GM19023 (cell line): ENCODE measurements around the gene MSI2.

ENCODE experiments used
- ATAC-seq: cut with Tn5 transposase; IDR thresholded peaks from one replicate; pipeline ENCODE4 v1.9.1; 2021; ENCODE audit warnings: mild to moderate bottlenecking, moderate library complexity; ENCODE audit not compliant: unreplicated experiment

Gene MSI2

DNA sequence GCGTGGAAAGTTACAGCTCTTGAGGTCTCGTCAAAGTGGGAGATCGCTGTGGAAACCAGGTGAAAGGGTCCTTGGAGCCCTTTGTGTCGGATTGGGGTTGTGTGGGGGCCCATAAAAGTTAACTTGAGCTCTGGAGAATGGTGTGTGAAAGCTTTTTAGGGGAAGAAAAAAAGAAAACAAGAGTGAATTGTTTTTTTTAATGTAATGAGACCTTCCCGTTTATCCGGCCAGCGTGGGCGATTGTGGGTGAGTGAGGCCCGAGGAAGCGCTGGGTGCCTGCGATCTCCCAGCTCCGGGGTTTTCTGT, 150.6 kb downstream of the MSI2 start:
- no peak for ATAC-seq

DNA sequence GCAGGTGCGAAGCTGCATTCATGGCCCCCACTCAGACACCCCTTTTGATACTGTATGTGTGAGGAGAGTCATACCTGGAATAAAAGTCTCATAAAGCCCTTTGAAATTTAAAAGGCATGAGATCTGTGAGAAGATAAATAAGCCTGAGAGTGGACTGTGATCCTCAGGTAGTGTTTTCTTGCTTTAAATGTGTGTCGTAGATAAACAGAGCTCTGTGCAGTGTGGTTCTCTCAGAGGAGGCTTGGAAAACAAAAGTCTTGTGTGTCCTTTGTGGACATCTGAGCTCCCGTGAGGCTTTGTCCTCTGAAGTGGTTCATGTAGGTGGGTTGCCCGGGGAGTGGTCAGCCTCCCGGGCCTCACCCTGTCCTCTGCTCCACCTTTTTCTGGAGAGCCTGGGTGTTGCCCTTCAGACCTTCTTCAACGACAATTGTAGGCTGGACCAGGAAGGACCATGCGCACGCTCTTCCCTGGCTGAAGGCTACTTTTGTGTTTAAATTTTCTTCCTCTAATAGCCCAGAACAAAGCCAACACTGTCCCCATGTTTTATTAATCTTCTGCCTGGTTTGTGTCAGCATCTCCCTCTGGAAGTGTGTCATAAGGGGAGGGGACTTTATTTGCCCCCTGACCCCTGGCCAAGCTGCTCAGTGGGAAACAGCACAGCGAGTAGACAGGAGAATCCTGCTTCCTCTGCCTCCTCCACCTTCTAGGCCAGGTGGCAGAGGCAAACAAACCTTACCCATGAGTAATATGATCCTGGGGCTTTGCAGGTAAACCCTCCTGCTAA, 151.2 kb downstream of the MSI2 start:
- no peak for ATAC-seq

DNA sequence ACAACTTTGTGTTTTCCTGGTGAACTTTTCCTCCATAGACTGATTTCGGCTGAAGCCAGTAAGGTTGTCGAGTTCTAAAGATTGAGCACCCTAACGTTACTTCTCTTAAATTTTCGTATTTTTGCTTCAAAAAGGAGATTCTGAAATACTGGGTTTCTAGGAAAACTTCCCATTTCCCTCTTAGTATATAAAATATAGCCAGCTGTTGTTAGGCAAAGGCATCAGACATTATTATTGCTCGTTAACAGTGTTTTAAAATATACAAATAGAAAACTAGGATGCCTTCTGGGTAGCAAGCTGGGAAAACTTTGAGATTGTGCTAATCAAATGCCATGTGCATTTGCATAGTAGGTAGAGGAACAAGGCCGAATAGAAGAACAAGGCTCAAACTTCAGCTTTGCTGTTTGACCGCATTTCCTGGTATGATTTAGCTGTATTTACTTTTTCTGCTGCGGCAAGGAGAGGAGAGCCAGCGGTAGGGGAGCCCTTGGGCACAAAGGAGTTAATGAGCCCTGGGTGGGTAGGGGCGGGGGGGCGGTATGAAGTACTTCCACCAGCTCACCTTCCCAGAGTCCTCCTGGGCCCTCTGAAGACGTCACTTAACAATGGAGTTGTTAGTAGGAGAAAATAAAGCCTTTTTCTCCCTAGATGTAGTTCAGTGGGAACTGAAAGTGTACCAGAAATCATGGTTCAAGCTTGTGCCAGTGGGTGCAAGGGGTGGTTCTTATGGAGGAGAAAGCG, 151.9 kb downstream of the MSI2 start:
- peak; percentile 72 for ATAC-seq

DNA sequence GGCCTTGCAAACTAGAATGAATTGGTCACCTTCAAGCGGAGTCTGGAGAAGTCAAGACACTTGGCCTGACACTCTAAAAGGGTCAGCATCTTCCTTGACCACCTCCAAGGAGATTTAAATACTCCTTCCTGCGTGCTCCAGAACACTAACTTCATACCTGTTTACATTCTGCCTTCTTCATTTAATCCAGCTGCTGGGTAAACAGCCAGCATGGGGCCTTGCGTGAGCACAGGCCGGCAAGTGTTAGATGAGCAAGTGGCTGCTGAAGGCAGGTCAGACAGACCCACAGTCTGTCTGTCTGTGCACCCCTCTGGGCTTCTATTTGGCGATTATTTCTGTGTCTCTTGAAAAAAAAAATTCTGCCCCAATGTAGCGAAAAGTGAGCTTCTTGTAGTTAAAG, 153.8 kb downstream of the MSI2 start:
- ATAC-seq, result no peak

DNA sequence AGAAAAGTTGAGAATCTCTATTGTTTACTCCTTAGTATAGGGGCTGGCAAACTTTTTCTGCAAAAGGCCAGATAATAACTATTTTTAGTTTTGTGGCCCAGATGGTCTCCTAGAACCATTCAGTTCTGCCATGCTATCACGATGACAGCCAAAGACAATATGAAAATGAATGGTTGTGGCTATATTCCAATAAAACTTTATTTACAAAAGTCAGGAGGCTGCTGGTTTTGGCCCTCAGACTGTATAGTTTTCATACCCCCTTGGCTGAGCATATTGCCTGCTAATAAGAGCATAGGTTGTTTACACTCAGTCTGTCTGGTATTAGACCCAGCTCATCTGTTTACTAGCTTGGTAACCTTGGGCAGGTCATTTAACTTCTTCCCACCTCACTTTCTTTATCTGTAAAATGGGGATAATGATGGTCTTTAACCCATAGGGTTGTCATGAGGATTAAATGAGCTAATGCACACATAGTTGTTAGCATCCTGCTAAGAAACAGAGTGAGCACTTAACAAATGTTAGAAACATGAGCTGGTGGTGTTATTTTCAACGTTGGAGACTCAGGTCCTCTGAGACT, 156.3 kb downstream of the MSI2 start:
- ATAC-seq, result no peak

DNA sequence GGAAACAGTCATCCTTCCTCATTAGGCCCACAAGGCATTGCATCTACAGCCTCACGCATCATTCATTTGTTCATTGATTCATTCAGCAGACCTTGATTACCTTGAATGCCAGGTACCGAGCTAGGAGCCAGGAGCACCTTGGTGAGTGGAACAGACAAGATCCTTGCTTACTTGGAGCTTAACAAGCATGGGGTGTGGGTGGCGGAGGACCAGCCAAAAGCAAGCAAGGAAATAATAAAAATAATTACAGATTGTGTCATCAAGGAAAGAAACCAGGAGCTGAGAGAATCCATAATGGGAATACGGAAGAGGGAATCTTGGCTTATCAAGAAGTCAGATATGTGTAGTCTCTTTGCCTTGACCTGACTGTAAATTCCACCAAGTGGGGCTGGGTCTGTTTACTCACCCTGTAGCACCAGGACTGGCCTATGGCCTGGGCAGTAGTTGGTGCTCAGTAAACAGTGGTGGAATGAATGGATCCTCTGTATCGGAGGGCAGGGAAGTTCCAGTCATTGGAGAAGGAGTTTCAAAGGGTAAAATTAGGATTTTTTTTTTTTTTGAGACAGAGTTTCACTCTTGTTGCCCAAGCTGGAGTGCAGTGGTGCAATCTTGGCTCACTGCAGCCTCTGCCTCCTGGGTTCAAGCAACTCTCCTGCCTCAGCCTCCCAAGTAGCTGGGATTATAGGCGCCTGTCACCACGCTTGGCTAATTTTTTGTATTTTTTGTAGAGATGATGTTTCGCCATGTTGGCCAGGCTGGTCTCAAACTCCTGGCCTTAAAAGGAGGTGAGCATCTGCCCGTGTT, 157.7 kb downstream of the MSI2 start:
- no peak for ATAC-seq

DNA sequence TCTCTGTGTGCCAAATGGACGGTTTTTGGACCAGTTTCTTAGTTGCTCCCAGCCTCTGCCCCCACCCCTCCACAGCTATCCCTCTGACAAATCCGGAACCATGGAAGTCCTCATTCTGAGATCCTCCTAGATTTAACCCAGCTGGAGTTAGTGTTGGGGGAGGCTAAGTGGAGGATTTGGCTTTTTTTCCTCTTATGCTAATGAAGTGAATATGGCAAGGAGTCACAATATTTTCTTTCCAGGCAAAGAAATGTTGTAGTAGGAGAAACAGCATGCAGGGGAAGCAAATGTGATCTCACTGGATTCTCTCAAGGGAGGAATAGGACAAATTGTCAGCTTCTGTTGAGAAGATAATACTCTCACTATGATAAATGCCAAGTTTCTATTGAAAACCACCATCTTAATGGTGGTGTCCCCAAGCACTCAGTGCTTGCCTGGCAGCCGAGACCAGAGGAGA, 159.5 kb downstream of the MSI2 start:
- ATAC-seq, result no peak

DNA sequence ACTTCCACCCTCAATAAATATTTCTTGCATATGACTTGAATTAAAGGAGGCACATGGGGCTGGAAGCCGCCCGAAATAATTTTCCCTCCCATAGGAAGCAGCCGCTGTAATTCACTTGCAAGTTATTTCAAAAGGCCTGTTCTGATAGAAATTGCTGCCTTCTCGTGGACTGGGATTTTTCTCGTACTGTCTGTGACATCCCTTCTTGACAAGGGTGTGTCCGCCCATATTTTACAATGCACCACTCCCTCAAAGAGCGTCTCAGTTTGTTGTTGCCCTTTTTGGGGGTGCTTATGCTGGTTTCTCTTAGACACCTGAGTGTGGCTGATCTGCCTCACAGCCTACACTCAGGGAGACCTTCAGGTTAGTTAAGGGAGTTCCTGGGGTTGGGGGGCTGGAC, 160.0 kb downstream of the MSI2 start:
- no peak for ATAC-seq

DNA sequence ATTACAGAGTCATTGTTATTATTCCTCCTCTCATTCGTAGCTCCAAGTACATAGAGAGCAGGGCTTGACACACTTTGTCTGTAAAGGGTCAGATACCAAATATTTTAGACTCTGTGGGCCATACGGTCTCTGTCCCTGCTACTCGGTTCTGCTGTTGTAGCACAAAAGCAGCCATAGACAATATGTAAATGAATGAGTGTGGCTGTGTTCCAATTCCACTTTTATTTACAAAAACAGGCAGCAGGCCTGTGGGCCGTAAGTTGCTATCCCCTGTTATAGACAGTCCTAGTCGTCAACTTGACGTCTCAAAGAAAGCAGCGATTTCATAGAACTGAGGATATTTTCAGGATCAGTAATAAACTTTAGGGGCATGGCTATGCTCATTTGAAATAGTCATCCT, 161.6 kb downstream of the MSI2 start:
- ATAC-seq, result no peak

DNA sequence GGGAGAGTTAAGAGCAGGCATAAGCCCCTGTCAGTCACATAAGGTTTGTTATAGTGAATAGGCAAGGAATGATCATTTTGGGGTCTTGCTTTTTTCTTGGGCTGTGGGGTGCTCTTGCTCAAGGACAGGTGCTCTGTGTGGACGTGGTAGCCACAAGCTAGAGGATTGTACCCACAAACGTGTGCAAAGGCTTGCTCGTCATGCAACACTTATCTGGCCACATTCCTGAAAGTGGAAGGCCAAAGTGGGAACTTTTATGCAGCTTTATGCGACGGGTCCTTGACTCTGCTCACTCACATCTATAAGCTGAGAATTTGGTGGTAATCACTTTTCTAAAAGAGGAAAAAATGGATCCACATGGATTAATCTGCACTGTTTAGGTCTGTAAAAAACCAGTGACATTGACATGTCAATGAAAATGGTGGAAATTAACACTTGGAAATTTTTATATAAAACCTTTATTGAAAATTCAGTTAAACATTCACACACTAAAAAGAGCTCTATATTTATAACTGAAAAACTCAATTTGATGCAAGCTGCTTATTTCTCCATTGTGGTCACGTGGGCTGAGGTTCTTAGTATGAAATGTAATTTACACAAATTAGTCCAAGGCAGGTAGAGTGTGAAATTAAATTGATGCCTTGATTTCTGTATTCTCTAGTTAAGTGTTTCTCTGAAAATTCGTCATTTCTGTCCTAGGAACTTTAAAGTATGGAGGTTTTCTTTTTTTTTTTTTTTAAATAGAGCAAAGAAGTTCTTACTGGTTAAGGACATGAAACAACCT, 162.3 kb downstream of the MSI2 start:
- no peak for ATAC-seq

DNA sequence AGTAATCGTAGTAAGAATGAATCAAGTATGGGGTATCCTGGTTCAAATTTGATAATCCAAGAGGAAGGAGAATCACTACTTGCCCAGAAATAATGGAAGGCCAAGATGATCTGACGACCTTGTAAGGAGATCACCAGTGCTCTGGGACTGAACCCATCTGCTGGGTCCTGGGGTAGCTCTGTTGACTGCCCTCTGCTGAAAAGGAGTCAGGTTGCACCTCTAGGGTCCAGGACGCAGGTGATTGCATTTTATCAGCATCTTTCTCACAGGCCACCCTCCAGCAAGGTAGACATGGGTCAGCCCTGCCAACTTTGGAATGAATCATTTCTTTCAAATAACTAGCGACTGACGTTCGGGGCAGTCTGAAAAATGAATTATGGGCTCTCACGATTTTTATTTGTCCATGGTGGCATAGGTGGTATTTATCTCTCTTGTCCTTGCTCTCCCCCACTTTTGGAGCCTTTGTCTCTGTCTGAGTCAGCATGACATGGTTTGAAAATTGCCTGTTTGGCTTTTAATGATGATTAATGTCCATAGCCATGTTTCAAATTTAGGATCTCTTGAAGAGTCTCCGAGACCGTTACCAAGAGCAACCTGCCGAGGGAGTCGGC, 163.7 kb downstream of the MSI2 start:
- no peak for ATAC-seq

DNA sequence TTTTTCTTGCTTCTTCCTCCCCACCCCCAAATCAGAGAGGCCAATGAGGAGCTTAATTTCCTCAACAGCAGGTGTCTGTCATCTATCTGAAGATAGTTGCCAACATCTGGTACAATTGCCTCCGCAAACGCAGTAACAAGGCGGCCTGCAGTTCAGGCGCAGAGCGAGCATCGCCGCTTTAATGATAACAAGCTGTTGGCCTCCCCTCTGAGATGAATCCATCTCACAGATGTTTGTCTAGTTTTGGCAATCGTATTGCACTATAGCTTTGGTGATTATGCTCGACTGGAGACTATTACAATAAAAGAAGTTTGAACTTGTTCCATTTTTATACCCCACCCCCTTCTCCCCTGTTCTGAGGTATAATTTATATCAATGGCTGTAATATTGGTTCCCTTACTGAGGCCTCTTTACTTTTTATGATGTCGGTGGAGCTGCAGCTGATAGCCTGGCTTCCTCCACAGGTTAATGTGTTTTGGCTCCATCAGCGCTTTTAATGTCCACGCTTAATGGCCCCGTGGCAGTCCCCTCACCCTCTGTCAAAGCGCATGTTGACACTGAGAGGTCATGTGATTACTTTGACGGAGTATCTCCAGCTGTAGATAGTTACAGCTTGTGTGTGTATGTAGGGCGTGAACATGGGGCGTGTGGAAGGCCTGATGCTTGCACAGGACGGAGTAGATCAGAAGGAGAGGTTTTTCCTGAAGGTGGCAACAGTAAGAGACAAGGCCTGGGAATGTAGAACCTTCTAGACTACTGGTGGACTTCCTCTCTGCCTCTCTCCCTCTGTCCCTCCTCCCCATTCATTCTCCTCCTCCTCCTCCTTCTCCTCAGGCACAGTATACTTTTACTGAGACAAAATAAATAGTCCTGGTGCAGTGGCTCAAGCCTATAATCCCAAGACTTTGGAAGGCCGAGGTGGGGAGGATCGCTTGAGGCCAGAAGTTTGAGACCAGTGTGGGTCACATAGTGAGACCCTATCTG, 164.7 kb downstream of the MSI2 start:
- no peak for ATAC-seq

DNA sequence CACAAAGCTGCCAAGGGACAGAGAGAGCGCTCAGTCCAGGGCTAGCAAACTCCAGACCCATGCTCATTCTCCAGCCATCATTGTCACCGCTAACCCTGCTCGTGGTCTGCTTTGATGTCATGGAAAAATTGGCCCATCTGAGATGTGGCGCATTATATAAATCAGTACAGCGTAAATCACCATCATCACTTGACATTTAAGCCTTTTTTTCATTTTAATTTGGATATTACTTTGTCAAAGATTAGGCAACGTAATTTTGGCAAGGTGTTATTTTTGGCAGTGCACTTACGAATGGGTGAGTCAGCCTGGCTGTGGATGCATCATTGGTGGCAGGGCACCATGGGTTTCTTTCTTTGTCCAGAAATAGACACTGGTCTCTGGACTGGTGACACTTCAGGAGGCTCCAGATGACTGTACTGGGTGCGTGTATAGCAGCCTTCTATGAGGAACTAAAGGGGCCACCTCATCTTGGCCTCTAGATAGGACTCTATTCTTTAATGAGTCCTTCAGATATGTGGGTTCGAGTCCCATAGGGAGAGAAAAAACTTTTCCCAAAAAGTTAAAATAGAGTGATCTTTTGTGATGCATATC, 166.3 kb downstream of the MSI2 start:
- ATAC-seq, result peak; percentile 67

DNA sequence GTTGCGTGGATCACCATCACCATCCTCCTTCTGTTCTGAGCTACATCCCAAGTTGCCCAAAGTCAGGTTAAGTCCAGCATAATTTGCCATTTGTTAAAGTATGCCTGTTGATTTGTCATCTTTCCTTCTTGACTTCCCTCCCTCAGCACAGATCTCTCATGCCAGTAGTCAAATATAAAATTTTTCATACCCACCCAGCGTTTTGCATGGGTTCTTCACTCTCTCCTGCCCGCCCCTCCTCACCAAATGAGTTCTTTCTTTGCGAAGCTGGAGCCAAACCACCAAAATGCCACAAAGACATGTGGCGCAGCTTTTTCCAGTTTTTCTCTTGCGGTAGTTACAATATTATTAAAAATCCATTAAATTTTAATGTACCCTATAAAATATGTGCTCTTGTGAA, 167.2 kb downstream of the MSI2 start:
- no peak for ATAC-seq

DNA sequence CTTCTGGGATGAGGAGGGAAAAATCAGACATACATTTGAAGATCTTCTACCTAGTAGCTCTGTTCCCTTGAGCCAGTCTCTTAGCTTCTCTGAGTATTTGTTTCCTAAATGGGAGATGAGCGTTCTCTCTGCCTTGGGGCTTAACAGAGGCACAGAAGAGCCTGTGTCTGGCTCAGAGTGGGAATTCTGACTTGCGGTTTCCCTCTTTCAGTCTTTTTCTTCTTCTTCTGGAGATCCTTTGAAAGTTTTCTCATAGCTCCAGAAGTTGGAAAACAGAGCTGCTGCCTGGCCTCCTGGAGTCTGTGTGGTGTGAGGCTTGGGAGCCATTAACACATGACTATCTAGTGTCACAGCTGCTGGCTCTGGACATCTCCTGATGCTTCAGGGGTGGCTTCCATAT, 167.9 kb downstream of the MSI2 start:
- no peak for ATAC-seq

DNA sequence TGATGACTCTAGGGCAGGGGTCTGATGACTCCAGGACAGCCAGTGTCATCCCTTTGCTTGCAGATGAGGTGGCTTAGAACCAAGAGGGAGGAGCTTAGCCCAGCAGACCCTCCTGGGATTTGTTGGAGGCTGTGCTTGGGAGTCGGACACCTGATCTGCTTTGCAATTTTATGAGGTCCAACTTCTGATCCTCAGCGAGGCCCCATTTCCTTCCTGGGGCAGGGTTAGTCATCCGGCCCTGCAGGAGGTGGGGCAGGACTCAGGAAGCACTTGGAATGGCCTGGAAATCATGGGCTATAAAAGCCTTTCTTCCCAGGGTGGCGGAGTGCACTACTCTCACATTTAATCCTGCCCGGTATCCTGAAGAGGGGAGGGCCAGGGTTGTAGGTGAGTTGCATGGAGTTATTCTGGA, 168.5 kb downstream of the MSI2 start:
- no peak for ATAC-seq

DNA sequence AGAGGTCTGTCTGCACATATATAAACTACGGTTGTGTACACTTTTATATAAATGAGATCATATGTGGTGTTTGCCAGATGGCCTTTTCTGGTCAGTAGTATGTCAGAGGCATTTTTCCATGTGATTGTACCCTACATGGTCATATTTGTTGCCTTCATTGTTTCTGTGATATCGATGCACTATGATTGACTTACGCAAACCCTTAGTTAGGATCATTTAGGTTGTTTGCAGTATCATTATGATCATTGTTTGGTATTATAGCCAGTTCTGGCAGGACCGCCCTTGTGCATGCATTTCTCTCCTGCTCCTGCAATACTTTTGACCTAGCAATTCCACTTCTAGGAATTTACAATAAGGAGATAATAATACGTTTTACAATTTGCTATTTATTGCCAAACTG, 169.1 kb downstream of the MSI2 start:
- no peak for ATAC-seq
